GM18907 (cell line): ENCODE data around the gene MPL.

Source experiments
- ATAC-seq: cut with Tn5 transposase; IDR thresholded peaks from one replicate; pipeline ENCODE4 v1.9.1; 2021; ENCODE audit warnings: mild to moderate bottlenecking, moderate library complexity; ENCODE audit not compliant: unreplicated experiment

The MPL gene

GRCh38 chr1:43305926-43306687 lies 31.5 kb upstream of the MPL start:
- ATAC-seq: no peak

DNA sequence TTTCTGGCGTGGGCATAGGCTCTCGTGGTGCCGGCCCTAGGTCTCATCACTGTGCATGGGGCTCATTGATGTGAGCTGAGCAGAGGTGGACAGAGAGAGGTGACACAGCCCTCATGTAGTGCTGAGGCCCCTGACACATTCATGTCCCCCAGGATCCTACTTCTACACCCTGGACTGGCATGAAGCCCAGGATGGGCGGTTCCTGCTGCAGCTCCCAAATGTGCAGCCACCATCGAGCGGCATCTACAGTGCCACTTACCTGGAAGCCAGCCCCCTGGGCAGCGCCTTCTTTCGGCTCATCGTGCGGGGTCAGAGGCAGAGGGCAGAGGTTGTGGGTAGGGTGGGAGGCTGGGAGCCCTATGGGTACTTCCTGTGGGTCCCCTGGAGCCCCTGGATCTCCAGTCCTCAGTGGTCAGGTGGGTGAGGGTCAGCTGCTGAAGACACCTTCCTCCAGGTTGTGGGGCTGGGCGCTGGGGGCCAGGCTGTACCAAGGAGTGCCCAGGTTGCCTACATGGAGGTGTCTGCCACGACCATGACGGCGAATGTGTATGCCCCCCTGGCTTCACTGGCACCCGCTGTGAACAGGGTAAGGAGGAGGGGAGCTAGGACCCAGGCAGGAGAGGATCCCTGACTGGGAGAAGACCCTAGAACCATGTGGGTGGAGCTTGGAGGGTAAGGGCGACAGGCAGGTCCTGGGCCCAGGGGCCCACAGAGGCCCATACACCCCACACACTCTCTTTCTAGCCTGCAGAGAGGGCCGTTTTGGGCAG lies 30.7 kb upstream of the MPL start:
- ATAC-seq: no peak

DNA sequence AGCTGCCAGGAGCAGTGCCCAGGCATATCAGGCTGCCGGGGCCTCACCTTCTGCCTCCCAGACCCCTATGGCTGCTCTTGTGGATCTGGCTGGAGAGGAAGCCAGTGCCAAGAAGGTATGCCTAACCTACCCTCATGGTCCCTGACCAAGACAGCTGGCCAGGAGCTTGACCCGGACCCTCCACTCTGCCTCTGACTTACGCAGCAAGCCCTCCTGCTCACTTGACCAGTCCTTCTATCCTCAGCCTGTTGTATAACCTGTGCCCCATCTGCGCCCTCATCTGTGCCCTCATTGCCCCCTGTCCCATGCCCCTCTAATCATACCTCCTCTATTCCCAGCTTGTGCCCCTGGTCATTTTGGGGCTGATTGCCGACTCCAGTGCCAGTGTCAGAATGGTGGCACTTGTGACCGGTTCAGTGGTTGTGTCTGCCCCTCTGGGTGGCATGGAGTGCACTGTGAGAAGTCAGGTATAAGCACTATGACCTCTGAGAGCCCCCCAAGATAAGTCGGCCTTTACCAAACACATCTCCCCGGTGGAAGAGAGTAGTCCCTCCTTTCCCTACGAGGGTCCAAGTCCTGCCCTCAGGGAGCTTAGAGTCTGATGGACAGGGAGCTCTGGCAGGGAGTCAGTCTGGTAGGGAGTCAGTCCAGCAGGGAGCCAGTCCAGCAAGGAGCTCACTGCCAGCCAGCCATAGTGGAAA lies 30.0 kb upstream of the MPL start:
- ATAC-seq: no peak

- ATAC-seq: no peak
These were observed 28.8 kb upstream of the MPL start for GRCh38 chr1:43308635-43309404.

GRCh38 chr1:43309405-43310025 lies 28.1 kb upstream of the MPL start:
- ATAC-seq: no peak

GRCh38 chr1:43311521-43311920 lies 26.1 kb upstream of the MPL start:
- no peak for ATAC-seq

DNA sequence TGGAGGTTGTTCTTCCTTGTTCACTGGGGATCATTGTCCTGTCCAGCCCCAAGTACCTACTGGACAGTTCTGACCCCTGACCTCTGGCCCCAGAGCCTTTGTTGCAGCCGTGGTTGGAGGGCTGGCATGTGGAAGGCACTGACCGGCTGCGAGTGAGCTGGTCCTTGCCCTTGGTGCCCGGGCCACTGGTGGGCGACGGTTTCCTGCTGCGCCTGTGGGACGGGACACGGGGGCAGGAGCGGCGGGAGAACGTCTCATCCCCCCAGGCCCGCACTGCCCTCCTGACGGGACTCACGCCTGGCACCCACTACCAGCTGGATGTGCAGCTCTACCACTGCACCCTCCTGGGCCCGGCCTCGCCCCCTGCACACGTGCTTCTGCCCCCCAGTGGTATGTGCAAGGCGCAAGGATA lies 25.4 kb upstream of the MPL start:
- no peak for ATAC-seq

DNA sequence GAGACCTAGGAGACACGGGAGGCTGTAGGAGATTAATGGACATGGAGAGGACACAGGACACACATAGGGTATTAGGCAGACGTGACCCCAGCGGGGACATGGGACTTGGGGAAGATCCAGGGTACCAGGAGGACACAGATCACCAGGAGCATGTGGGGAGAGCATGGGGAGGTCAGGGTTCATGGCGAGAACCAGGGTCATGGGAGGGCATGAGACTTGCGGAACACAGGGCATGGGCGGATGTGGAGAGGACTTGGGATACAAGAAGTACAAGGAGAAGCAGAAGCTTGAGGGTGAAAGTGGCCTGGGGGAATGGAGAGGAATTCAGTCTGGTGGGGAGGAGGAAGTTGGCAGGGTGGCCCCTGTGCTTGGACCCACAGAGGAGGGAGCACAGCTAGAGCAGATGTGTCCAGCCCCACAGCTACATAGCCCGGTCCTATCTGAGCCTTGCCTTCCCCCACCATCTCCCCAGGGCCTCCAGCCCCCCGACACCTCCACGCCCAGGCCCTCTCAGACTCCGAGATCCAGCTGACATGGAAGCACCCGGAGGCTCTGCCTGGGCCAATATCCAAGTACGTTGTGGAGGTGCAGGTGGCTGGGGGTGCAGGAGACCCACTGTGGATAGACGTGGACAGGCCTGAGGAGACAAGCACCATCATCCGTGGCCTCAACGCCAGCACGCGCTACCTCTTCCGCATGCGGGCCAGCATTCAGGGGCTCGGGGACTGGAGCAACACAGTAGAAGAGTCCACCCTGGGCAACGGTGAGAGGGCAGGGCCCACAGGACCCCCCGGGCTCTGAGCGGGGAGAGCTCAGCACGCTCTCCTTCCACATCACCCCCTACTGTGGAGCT lies 24.7 kb upstream of the MPL start:
- ATAC-seq: no peak

GRCh38 chr1:43313771-43314170 lies 23.8 kb upstream of the MPL start:
- no peak for ATAC-seq

DNA sequence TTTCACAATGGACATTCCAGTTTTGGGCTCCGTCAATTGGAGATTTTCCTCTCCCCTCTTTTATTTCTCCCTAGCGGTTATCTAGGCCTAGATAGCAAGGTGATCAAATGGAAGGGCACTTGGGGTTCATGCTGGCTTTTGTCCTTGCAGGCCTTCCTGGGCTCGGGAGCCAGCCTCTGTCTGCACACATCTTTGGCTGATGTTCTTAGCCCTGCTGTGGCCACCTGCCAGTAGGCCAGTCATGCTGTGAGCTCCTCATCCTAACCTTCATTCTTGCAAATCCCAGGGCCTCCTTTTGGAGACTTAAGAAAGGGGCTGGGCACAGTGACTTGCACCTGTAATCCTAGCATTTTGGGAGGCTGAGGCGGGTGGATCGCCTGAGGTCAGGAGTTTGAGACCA lies 23.4 kb upstream of the MPL start:
- no peak for ATAC-seq

GRCh38 chr1:43315481-43315880 lies 22.1 kb upstream of the MPL start:
- ATAC-seq: no peak

DNA sequence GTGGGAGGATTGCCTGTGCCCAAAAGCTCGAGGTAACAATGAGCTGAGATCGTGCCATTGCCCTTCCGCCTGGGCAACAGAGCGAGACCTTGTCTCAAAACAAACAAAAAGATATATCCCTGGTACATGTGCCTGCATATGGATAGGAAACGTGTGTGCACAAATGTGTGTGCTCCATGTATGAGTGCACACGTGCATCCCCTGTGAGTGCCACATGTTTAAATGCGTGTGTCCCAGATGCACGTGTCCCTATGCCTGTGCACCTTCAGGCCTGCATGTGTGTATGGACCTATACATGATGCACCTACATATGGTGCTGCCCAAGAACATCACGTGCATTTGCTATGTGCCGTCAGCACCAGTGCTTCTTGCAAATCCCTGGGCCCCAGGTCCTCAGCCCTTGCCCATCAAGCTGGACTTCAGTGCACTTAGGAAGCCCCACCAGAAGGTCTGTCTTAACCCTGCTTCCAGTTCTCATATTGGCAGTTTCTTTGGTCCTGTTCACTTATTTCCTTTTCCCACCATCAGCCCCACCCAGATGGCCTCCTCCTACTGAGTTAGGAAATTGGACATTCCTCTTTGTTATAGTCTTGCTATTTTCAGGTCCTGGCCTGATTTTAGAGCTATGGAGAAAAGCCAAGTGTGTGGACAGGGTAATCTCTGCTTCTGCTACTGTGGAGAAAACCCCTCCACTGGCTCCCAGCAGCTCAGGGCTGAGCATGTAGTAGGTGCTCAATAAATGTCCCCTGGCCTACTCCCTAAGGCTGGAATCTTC lies 21.5 kb upstream of the MPL start:
- ATAC-seq: no peak

GRCh38 chr1:43316738-43317520 lies 20.7 kb upstream of the MPL start:
- no peak for ATAC-seq

DNA sequence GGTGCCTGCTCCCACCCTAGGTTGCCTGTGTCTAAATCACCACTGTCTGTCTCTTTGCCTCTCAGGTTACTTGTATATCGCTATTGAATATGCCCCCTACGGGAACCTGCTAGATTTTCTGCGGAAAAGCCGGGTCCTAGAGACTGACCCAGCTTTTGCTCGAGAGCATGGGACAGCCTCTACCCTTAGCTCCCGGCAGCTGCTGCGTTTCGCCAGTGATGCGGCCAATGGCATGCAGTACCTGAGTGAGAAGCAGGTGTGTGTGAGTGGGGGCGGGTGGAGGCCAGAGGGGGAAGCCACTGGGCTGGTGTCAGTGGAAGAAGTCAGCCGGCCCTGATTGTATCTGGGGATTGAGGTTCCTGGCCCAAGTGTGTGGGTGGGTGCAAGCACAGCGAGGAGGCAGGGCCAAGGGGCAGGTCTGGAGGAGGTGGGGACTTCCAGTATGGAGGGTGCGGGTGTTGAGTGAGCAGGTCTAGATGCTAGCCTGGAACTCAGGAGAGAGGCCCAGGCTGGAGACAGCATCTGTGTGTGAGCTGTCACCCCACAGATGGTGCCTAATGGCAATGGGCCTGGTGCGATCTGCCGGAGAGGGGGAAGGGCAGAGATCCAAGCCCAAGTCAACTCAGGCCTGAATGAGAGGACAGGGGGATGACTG lies 19.7 kb upstream of the MPL start:
- no peak for ATAC-seq

DNA sequence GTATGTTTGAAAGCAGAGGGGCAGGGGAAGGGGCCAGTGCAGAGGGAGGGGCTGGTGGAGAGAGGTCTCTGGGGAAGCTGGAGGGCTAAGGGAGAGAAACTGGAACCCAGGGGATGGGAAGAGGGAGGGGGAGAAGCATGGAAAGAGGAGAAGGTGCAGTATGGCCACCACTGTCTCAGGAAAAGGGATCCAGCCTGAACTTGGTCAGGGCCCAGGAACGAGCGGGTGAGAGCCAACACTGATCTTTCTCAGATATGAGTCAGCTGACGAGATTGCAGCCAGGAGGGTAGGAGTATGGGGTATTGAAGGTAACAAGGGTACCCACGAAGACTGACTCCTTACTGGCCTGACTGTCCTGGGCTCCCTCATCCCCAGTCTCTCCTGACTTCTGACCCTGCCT lies 18.8 kb upstream of the MPL start:
- no peak for ATAC-seq

DNA sequence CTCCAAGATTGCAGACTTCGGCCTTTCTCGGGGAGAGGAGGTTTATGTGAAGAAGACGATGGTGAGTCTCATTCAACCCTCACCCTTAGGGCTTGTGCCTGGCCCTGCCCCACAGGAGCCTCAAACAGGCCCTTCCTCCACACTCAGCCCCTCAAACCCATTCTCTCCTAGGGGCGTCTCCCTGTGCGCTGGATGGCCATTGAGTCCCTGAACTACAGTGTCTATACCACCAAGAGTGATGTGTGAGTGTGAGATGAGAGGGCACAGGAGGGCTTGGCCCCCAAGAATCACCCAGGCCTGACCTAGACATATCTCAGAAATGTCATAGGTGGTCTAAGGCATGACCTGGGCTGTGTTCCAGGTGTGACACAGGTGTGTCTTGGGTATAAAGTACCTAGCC lies 18.3 kb upstream of the MPL start:
- ATAC-seq: no peak

DNA sequence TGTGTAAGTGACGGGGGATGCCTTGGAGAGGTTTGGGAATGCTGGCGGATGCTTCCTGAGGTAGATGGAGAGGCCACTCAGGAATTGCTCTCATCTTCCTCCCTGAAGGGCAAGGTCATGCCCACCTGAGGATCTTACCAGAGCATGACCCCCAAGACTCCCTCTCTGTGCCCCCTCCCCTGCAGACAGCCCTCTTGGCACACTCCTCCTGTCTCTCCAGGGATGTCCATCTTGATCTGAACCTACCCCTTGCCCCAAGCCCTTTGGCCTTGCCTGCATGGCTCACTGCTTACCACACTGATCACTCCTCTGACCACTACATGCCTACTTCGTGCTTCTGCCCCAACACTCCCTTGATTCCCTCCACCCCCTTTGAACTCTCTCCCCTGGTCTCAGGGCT lies 17.9 kb upstream of the MPL start:
- no peak for ATAC-seq
